Heart right ventricle (tissue), 16 donors: Measurements from ENCODE around the gene POP7. TPM values are rescaled to one million over a fixed set of nuclear protein-coding genes. Genes with fewer than 3 reads are reported as not detected.

Source experiments
- ATAC-seq, 8 donors: fragments of 200-7000 bp; cut with Tn5 transposase; one replicate each; pipeline ENCODE4 v1.9.1; 2020; ENCODE audit warnings: mild to moderate bottlenecking in 8 of 8, moderate library complexity in 8 of 8, moderate number of reproducible peaks in 1 of 8
- DNase-seq, 2 donors: peaks; one replicate each; pipeline ENCODE4 v3.0.0-alpha.2; 2020
- H3K27ac ChIP-seq, 10 donors: fragments of 200-600 bp; sonication (generic) in 2 of 10; one replicate each; pipeline versions ENCODE4 v1.5.0 to v1.8.0; 2020 to 2022; ENCODE audit warnings: mild to moderate bottlenecking in 3 of 10
- H3K27me3 ChIP-seq, 7 donors: fragments of 200-600 bp; one replicate each; pipeline ENCODE4 v1.8.0; 2021 to 2022; ENCODE audit warnings: mild to moderate bottlenecking in 2 of 7
- H3K36me3 ChIP-seq, 9 donors: fragments of 200-600 bp; sonication (generic) in 1 of 9; one replicate each; pipeline versions ENCODE4 v1.5.0 to v1.8.0; 2020 to 2022; ENCODE audit warnings: mild to moderate bottlenecking in 2 of 9
- H3K4me1 ChIP-seq, 9 donors: fragments of 200-600 bp; sonication (generic) in 1 of 9; one replicate each; pipeline versions ENCODE4 v1.5.0 to v1.8.0; 2020 to 2022; ENCODE audit warnings: mild to moderate bottlenecking in 4 of 9
- H3K4me3 ChIP-seq, 10 donors: fragments of 200-600 bp; sonication (generic) in 2 of 10; one replicate each; pipeline versions ENCODE4 v1.5.0 to v1.8.0; 2020 to 2022; ENCODE audit warnings: mild to moderate bottlenecking in 7 of 10, moderate library complexity in 2 of 10
- H3K9me3 ChIP-seq, 11 donors: fragments of 200-600 bp in 10 of 11; sonication (generic) in 2 of 11; one replicate each; pipeline versions ENCODE4 v1.5.0 to v1.8.0; 2013 to 2022; ENCODE audit warnings: mild to moderate bottlenecking in 2 of 11, control low read depth in 1 of 11, moderate library complexity in 1 of 11
- CTCF ChIP-seq, 9 donors: fragments of 200-600 bp; sonication (generic) in 2 of 9; IDR thresholded peaks; one replicate each; pipeline versions ENCODE4 v1.5.0 to v1.8.0; 2021 to 2022; ENCODE audit warnings: antibody characterized with exemption in 9 of 9, mild to moderate bottlenecking in 5 of 9, moderate library complexity in 1 of 9
- WGBS, 2 donors: extraction: QIAGEN DNeasy Blood & Tissue Kit; methylation state at CpG; one replicate each; pipeline ENCODE4 v1.1.7; 2013; ENCODE audit warnings: inconsistent platforms in 1 of 2; 5-methylcytosine and 5-hydroxymethylcytosine counted together
- intact Hi-C, 10 donors: fragments of 100-400 bp; cut with DNase I; formaldehyde crosslinking; loops; one replicate each; pipeline versions ENCODE4 v1.11.1 to v1.14.2; 2022
- polyA plus RNA-seq, 2 donors: library from polyadenylated mRNA; stranded (reverse); fragments of 200-250 nt; gene quantifications; one replicate each; pipeline ENCODE4 v1.2.3, GENCODE V29; 2013
- total RNA-seq, 10 donors: library from RNA; stranded (reverse); fragmentation: NEBNext Ultra II Directional in 3 of 10; extraction: Animal tissue kit (Norgen Biotek cat#: 25700) in 3 of 10; gene quantifications; one replicate each; pipeline versions ENCODE4 v1.2.1 to v1.2.4, GENCODE V29; 2021 to 2023
- donor health status: Arrhythmogenic right ventricular cardiomyopathy.
- donor health status: ischemic (EF 13 %, LVEDD 7.1; RV severe dilation, severe dysfunction).
- donor health status: healthy with polysubstance abuse.
- donor health status: DM: no; HTN: yes; CAD: no.
- donor health status: DM: no; HTN: no; CAD: no.
- donor health status: ischemic (EF 25% LVEDD 6.9; RV normal size, moderate dysfunction).
- donor health status: ischemic (EF 25% LVEDD 5.7; RV mildly dilated, moderate dysfunction).
- donor health status: healthy.
- donor health status: DM: yes; HTN: yes; CAD: no.
- donor health status: Ischemic cardiomyopathy.
- donor health status: ischemic (EF 35%, LVEDD 5.7; RV mildly dilated, moderate dysfunction).
- donor health status: nonischemic (EF 11% LVEDD 7.7; RV severe dilation, severe dysfunction).
- donor health status: DM: yes; HTN: yes; CAD: no.
- donor health status: PGD.
- donor health status: ischemic (EF 29% LVEDD 5.4; RV normal size, mild dysfunction).
- donor health status: nonischemic (EF 23%, LVEDD 6.1; RV moderate dilation, normal function).

Gene POP7
- total and polyA plus RNA-seq, 12 donors = 23.2 to 71.5 (median 25.7) TPM

- Histone ChIP-seq H3K36me3 (peaks cover 0 to 22% (median 0%) of the 10 kb centered on the region in 9 donors), H3K4me1 (peaks cover 4 to 24% (median 17%) of the 10 kb centered on the region in 9 donors), H3K27ac (peak overlapping the region; percentile 84 to 99 (median 94)), H3K4me3 (peak overlapping the region; percentile 19 to 95 (median 77)), H3K27me3 (no peaks in the 10 kb centered on the region), H3K9me3 (no peaks in the 10 kb centered on the region)
- 0 to 1% methylated on average over 25 of the region's 25 CpGs for WGBS, 2 donors
- intact Hi-C loops = loop anchor here in 7 of 10 donors (1.0 to 10.0 kb wide), 5 partner anchors 20 to 241 kb away; partner anchors contain the start of genes SLC12A9 (in 7 of the 7), GNB2 (in 1 of the 7) and SPACDR (in 1 of the 7)
- ATAC-seq (peak; percentile 74 to 89 (median 82)), DNase-seq (peak; percentile 76 to 86)
- TF ChIP-seq CTCF (IDR thresholded peaks at IDR 0.05) = peak; percentile 81 to 96 (median 92)
Observed at GRCh38 chr7:100705320-100705752, 585 bp upstream of the POP7 start.

- Histone ChIP-seq H3K9me3 (no peaks in the 10 kb centered on the region), H3K4me1 (peaks cover 4 to 24% (median 17%) of the 10 kb centered on the region in 9 donors), H3K27me3 (no peaks in the 10 kb centered on the region), H3K36me3 (peaks cover 0 to 22% (median 0%) of the 10 kb centered on the region in 9 donors), H3K27ac (peak overlapping the region in 9 of 10 donors; percentile 89 to 99 (median 94)), H3K4me3 (peak overlapping the region; percentile 63 to 95 (median 77))
- TF ChIP-seq CTCF (IDR thresholded peaks at IDR 0.05) = no peak
- no peak for DNase-seq
- 22 to 24% methylated on average over 34 of the region's 34 CpGs for WGBS, 2 donors
- no peak for ATAC-seq
- intact Hi-C loops = loop anchor here in 4 of 10 donors (1.0 to 10.0 kb wide), 3 partner anchors 94 to 242 kb away; partner anchors contain the start of genes SLC12A9 (in 4 of the 4), MOSPD3 (in 1 of the 4) and SPACDR (in 1 of the 4)
Observed at GRCh38 chr7:100706672-100707311, 871 bp downstream of the POP7 start.

GRCh38 chr7:100708395-100708794 lies 2.5 kb downstream of the POP7 start:
- ATAC-seq (no peak), DNase-seq (no peak)
- TF ChIP-seq CTCF (IDR thresholded peaks at IDR 0.05) = no peak
- Histone ChIP-seq H3K4me1 (peaks cover 4 to 24% (median 17%) of the 10 kb centered on the region in 9 donors), H3K9me3 (no peaks in the 10 kb centered on the region), H3K27me3 (no peaks in the 10 kb centered on the region), H3K36me3 (peaks cover 0 to 22% (median 0%) of the 10 kb centered on the region in 9 donors), H3K4me3 (no peak overlapping the region), H3K27ac (no peak overlapping the region)
- whole genome bisulfite sequencing, 2 donors = 89 to 92% methylated on average over 6 of the region's 6 CpGs
- intact Hi-C loops = loop anchor here in 4 of 10 donors (5.0 to 10.0 kb wide), 2 partner anchors 144 to 244 kb away; partner anchors contain the start of genes SLC12A9 (in 4 of the 4) and SPACDR (in 1 of the 4)

GRCh38 chr7:100710452-100710851 lies 4.5 kb downstream of the POP7 start:
- peaks cover 4 to 15% (median 13%) of the 10 kb centered on the region in 9 donors for H3K4me1 ChIP-seq
- WGBS, 2 donors = 74 to 99% methylated on average over 4 of the region's 4 CpGs
- H3K9me3 ChIP-seq = no peaks in the 10 kb centered on the region
- ATAC-seq (no peak), DNase-seq (no peak)
- peaks cover 0 to 22% (median 0%) of the 10 kb centered on the region in 9 donors for H3K36me3 ChIP-seq
- no peak overlapping the region for H3K27ac ChIP-seq
- intact Hi-C loops = loop anchor here in 2 of 10 donors (10.0 kb wide), 1 partner anchor 144 kb away; the partner anchor contains the start of gene SLC12A9 (in 2 of the 2)
- H3K27me3 ChIP-seq = no peaks in the 10 kb centered on the region
- no peak overlapping the region for H3K4me3 ChIP-seq
- TF ChIP-seq CTCF (IDR thresholded peaks at IDR 0.05) = no peak
